ENCODE measurements around the gene SAMM50.

DNA sequence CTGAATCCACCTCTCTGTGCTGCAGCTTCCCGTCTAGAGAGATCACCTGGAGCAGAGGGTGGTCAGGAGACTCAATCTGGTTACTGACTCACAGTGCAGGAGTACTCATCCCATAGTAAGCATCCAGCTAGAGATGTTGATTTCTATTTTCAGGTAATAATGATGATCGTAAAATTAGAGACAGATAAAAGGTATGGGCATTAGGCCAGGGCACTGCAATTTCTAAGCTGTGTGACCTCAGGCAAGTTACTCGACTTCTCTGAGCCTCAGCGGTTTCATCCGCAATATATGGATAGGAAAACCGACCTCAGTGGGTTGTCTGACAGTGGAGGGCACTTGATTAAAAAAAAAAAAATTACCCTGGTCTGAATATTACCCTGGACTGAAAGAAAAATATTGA, 13.8 kb upstream of the SAMM50 start:
- TF ChIP-seq CTCF (IDR thresholded peaks at IDR 0.05; ENCODE audit: low read depth, low read length, poor library complexity, severe bottlenecking) (no peak), EZH2phosphoT487 (IDR thresholded peaks at IDR 0.05; ENCODE audit: borderline replicate concordance, low read length) (no peak)
